Measurements from ENCODE around the gene HLA-DRA. TPM values are rescaled to one million over a fixed set of nuclear protein-coding genes. Genes with fewer than 3 reads are reported as not detected.

Gene HLA-DRA
- total and polyA plus RNA-seq, 2 of the 8 experiments (the other 6 are each of a cell fraction or from before 2014, with no cell fraction given) = 5.0 to 6.2 TPM

- no peaks in the 10 kb centered on the region for H3K36me3 ChIP-seq (ENCODE audit: control insufficient read depth in 2 of 4, insufficient read depth in 4 of 4, low read length in 3 of 4)
- no peak overlapping the region for H3K27ac ChIP-seq (ENCODE audit: low read depth, low read length)
- H2BK120ac ChIP-seq (replicated peaks; ENCODE audit: low read depth, low read length) = no peak overlapping the region
- H2AFZ ChIP-seq (ENCODE audit: low read length) = no peak overlapping the region
- POLR2A ChIA-PET (ENCODE audit: partially characterized antibody) = no interaction called here
- WGBS, 2 experiments (ENCODE audit: extremely low coverage in 1 of 2, insufficient coverage in 1 of 2, insufficient read length in 1 of 2, insufficient replicate concordance in 2 of 2, low coverage in 1 of 2, low lambda C conversion rate in 2 of 2, missing lambda C conversion rate in 1 of 2) = 70% methylated on average over 13 of the region's 13 CpGs; no CpG with 5 or more reads in 1 of the 2 experiments
- H3K9me3 ChIP-seq (ENCODE audit: insufficient read depth in 2 of 2, low read depth in 1 of 2, low read length in 1 of 2) = peaks cover 7 to 11% of the 10 kb centered on the region in 2 experiments
- H3K27me3 ChIP-seq (replicated peaks in 1 of 4; ENCODE audit: control insufficient read depth in 3 of 4, extremely low read depth in 1 of 4, insufficient read depth in 3 of 4, low read length in 3 of 4) = no peaks in the 10 kb centered on the region
- no peak overlapping the region for H3K4ac ChIP-seq (replicated peaks; ENCODE audit: insufficient read length, low read depth, low read length)
- H3K56ac ChIP-seq (replicated peaks; ENCODE audit: insufficient read length, low read depth, low read length) = no peak overlapping the region
- no peak overlapping the region for H4K5ac ChIP-seq (ENCODE audit: insufficient read length, low read depth, low read length)
- TF ChIP-seq TBP (IDR thresholded peaks at IDR 0.05; ENCODE audit: low read depth, low read length) (no peak), TAF1 (IDR thresholded peaks at IDR 0.05; ENCODE audit: low read depth, low read length) (no peak), SP4 (IDR thresholded peaks at IDR 0.05; ENCODE audit: low read length) (no peak)
- H4K8ac ChIP-seq (ENCODE audit: extremely low read depth, insufficient read depth, low read length) = no peak overlapping the region
- DNase-seq (ENCODE audit: low read depth in 1 of 2, low spot score in 2 of 2) = no peak
- no peak overlapping the region for H2BK20ac ChIP-seq (ENCODE audit: low read length)
- H3K18ac ChIP-seq (ENCODE audit: extremely low read depth, low read length) = no peak overlapping the region
- H3K4me2 ChIP-seq (ENCODE audit: insufficient read depth in 1 of 2, low read depth in 2 of 2, low read length in 2 of 2) = no peak overlapping the region
- H3K79me2 ChIP-seq (ENCODE audit: control insufficient read depth in 1 of 2, insufficient read depth in 2 of 2, low read length in 2 of 2) = no peaks in the 10 kb centered on the region
- H3K14ac ChIP-seq (ENCODE audit: insufficient read length) = no peak overlapping the region
- no peak overlapping the region for H4K91ac ChIP-seq (replicated peaks; ENCODE audit: insufficient read length, low read length)
- H3K23me2 ChIP-seq (ENCODE audit: low read depth, low read length) = no peaks in the 10 kb centered on the region
- H2BK15ac ChIP-seq (ENCODE audit: low read length) = no peak overlapping the region
- no peaks in the 10 kb centered on the region for H4K20me1 ChIP-seq (replicated peaks in 1 of 2; ENCODE audit: control insufficient read depth in 1 of 2, insufficient read depth in 2 of 2, low read length in 2 of 2)
- H3K79me1 ChIP-seq (ENCODE audit: low read depth, low read length) = no peaks in the 10 kb centered on the region
- H3K4me3 ChIP-seq (ENCODE audit: extremely low read depth in 1 of 4, insufficient read depth in 2 of 4, low read depth in 3 of 4, low read length in 4 of 4) = no peak overlapping the region
- no peak overlapping the region for H2BK5ac ChIP-seq (ENCODE audit: low read depth, low read length)
- H2BK12ac ChIP-seq (ENCODE audit: low read depth, low read length) = no peak overlapping the region
- H3K9ac ChIP-seq (replicated peaks in 1 of 4; ENCODE audit: extremely low read depth in 1 of 4, low read depth in 3 of 4, low read length in 3 of 4) = no peak overlapping the region
- no peak for FAIRE-seq
- no peak overlapping the region for H2AK5ac ChIP-seq (ENCODE audit: low read depth, low read length)
- CTCF ChIA-PET (ENCODE audit: partially characterized antibody) = no interaction called here
- peaks cover 0 to 2% (median 0%) of the 10 kb centered on the region in 4 experiments; a peak in 1 of 7 replicates for H3K4me1 ChIP-seq (replicated peaks in 1 of 4; ENCODE audit: control insufficient read depth in 3 of 4, insufficient read depth in 4 of 4, low read length in 3 of 4)
- H3K23ac ChIP-seq (ENCODE audit: insufficient read length) = no peak overlapping the region
Observed at GRCh38 chr6:32475392-32476206, 35.9 kb downstream of the HLA-DRA start.

Measured in H1 (cell line).